Neural crest cell (in vitro differentiated cells): ENCODE measurements around the gene TMEM209. TPM values are rescaled to one million over a fixed set of nuclear protein-coding genes. Genes with fewer than 3 reads are reported as not detected.
"Not testable (repeated sequence)": the region's sequence is repeated elsewhere in the genome, so short reads cannot be mapped to it uniquely, and the experiment has no call there.

Source experiments
- DNase-seq: peaks from one replicate; pipeline ENCODE4 v3.0.0; 2021; ENCODE audit warnings: low read depth, mixed read lengths, low spot score
- H3K27ac Mint-ChIP-seq: one replicate; pipeline ENCODE4 v1.8.0; 2021; ENCODE audit warnings: mild to moderate bottlenecking, mixed read lengths; ENCODE audit not compliant: unreplicated experiment
- H3K27me3 Mint-ChIP-seq: 2 replicates; pipeline ENCODE4 v1.8.0; 2021; ENCODE audit warnings: low read depth, mild to moderate bottlenecking, mixed read lengths
- H3K36me3 Mint-ChIP-seq: 2 replicates; pipeline ENCODE4 v1.8.0; 2021; ENCODE audit warnings: low read depth, mild to moderate bottlenecking, mixed read lengths
- H3K4me1 Mint-ChIP-seq: 2 replicates; pipeline ENCODE4 v1.8.0; 2021; ENCODE audit warnings: mixed read lengths
- H3K4me3 Mint-ChIP-seq: one replicate; pipeline ENCODE4 v1.8.0; 2021; ENCODE audit warnings: mild to moderate bottlenecking, mixed read lengths
- H3K9me3 Mint-ChIP-seq: 2 replicates; pipeline ENCODE4 v1.8.0; 2021; ENCODE audit warnings: mixed read lengths
- total RNA-seq: library from RNA; stranded (reverse); gene quantifications from 2 replicates; pipeline ENCODE4 v1.2.1, GENCODE V29; 2021
- TF ChIP-seq, protein P1 (sequence below): fragments of 200-600 bp; sonication (generic); conservative IDR thresholded peaks from 2 replicates; pipeline ENCODE4 v1.5.0; 2021; ENCODE audit warnings: antibody characterized with exemption, mild to moderate bottlenecking

Gene TMEM209
- total RNA-seq, 1 donor from 2014 or later, result 43.6 TPM

DNA sequence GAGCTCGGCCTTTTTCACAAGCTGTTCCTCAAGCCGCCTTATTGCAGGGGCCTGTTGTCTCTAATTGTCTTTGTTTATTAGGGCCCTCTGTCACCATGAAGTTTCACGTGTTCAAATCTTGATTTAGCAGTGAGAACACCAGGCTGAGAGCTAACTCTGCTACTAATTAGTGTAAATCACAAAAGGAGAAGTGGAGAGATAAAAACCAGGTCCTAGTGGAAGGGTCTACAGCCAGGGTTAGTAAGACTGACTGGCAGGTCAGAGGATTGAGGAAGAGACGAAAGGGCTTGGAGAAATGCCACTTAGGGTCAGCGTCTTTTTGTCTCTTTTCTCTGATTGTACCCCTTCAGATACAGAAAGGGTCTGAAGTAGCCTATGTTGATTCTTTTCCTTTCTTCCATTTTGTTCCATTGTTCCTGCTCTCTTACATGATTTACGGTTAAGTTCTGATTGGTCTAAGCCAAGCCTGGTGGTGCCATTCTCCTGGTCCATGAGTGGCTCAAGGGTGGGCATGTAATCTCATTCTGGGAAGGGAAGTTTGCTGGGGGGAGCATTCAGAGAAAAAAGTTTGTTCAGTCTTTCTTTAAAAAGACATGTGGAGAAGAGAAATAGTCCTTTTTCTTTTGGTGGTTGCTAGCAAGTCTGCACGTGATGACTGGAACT, 23.8 kb upstream of the TMEM209 start:
- H3K9me3 Mint-ChIP-seq, result peaks cover 8% of the 10 kb centered on the region
- TF ChIP-seq, protein P1, sequence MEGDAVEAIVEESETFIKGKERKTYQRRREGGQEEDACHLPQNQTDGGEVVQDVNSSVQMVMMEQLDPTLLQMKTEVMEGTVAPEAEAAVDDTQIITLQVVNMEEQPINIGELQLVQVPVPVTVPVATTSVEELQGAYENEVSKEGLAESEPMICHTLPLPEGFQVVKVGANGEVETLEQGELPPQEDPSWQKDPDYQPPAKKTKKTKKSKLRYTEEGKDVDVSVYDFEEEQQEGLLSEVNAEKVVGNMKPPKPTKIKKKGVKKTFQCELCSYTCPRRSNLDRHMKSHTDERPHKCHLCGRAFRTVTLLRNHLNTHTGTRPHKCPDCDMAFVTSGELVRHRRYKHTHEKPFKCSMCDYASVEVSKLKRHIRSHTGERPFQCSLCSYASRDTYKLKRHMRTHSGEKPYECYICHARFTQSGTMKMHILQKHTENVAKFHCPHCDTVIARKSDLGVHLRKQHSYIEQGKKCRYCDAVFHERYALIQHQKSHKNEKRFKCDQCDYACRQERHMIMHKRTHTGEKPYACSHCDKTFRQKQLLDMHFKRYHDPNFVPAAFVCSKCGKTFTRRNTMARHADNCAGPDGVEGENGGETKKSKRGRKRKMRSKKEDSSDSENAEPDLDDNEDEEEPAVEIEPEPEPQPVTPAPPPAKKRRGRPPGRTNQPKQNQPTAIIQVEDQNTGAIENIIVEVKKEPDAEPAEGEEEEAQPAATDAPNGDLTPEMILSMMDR, result no peak
- H3K4me3 Mint-ChIP-seq, result peak overlapping the region; percentile 3
- H3K36me3 Mint-ChIP-seq, result no peaks in the 10 kb centered on the region
- peaks cover 32% of the 10 kb centered on the region for H3K4me1 Mint-ChIP-seq
- no peaks in the 10 kb centered on the region for H3K27me3 Mint-ChIP-seq
- no peak for DNase-seq
- peak overlapping the region; percentile 65 for H3K27ac Mint-ChIP-seq

DNA sequence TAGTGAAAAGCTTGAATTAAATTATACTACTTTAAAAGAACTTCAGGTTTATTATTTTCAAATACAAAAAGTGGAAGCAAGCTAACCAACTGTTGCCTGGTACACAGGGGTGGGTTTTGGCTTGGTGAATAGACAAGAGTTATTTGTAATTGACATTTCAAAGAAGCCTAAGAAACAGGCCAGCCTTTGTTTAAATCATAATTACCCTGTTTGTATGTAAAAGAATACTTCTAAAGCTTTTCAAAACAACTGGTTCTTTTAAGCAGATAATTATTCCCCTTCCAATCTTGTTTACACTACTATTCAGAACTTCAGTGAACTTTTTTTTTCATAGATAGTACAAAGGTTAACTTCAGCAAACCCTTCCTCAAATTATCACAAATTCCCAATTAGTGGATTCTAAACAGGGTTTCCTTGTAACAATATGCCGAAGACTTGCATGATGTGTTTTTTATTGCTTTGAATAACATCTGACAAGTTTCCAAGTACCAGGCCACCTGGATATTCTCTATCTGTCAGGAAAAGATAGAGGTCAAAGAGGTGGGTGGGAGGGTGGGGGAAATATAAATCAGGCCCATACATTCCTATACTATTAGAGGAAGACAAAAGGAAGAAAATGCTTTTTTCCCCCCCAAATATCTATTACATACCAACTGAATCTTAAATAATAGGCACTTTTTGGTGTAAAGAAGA, 22.8 kb upstream of the TMEM209 start:
- peaks cover 9% of the 10 kb centered on the region for H3K9me3 Mint-ChIP-seq
- no peak overlapping the region for H3K27ac Mint-ChIP-seq
- H3K27me3 Mint-ChIP-seq, result no peaks in the 10 kb centered on the region
- no peak for DNase-seq
- TF ChIP-seq, protein P1, result no peak
- H3K36me3 Mint-ChIP-seq, result no peaks in the 10 kb centered on the region
- no peak overlapping the region for H3K4me3 Mint-ChIP-seq
- peaks cover 35% of the 10 kb centered on the region for H3K4me1 Mint-ChIP-seq

DNA sequence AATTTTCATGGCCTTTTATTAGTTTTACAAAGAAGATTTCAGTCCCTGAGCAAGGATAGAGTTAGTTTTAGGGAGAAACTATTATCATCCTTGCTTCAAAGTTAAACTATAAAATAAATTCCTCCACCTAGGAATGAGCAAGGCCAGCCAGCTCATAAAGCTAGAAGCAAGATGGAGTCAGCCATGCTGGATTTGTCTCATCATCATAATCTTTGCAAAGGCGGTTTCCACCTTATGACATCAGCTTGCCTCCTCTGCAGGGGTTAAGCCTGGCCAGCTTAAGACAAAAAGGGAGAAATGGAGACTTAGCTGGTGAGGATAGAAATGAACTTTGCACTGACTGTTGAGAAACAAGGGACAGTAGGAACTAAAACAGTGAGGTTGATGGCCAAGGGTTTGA, 21.1 kb upstream of the TMEM209 start:
- Mint-ChIP-seq H3K27ac (peak overlapping the region; percentile 36), H3K4me3 (no peak overlapping the region), H3K36me3 (no peaks in the 10 kb centered on the region), H3K9me3 (peaks cover 9% of the 10 kb centered on the region), H3K27me3 (no peaks in the 10 kb centered on the region), H3K4me1 (peaks cover 34% of the 10 kb centered on the region)
- TF ChIP-seq, protein P1, result no peak
- DNase-seq, result no peak

DNA sequence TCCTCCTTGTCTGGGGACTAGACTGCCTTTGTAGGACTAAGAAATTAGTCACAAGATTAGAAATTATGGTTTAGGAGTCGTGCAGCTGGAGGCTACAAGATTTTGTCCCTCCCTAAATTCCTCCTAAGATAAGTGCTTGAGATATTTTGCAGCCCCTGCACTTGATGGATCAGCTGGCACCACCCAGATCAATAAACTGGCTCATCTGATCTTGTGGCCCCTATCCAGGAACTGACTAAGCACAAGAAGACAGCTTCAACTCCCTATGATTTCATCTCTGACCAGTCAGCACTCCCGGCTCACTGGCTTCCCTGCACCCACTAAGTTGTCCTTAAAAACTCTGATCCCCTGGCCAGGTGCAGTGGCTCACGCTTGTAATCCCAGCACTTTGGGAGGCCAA, 19.7 kb upstream of the TMEM209 start:
- peaks cover 27% of the 10 kb centered on the region for H3K4me1 Mint-ChIP-seq

DNA sequence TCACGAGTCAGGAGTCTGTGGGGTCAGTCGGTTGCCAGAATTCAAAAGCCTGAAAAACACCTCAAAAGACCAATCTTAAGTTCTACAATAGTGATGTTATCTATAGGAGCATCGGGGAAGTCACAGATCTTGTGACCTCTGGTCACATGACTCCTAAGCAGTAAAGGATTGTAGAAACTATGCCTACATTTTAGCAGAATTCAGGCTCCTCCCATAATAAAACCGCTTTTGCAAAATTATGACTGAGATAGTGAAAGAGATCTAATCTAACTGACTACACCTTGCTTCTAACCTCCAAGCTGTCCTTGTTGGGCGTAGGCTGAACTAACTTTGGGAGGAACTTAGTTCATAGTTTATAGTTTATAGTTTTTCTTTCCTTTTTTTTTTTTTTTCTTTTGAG, 19.0 kb upstream of the TMEM209 start:
- peaks cover 23% of the 10 kb centered on the region for H3K4me1 Mint-ChIP-seq
- no peak for DNase-seq
- peaks cover 4% of the 10 kb centered on the region for H3K9me3 Mint-ChIP-seq
- H3K27ac Mint-ChIP-seq, result no peak overlapping the region
- no peaks in the 10 kb centered on the region for H3K27me3 Mint-ChIP-seq
- H3K36me3 Mint-ChIP-seq, result no peaks in the 10 kb centered on the region
- TF ChIP-seq, protein P1, result no peak
- no peak overlapping the region for H3K4me3 Mint-ChIP-seq

More for the DNA sequence above, 19.7 kb upstream of the TMEM209 start:
- not testable (repeated sequence) for DNase-seq, H3K4me3 Mint-ChIP-seq, H3K9me3 Mint-ChIP-seq, H3K36me3 Mint-ChIP-seq, H3K27me3 Mint-ChIP-seq, H3K27ac Mint-ChIP-seq

DNA sequence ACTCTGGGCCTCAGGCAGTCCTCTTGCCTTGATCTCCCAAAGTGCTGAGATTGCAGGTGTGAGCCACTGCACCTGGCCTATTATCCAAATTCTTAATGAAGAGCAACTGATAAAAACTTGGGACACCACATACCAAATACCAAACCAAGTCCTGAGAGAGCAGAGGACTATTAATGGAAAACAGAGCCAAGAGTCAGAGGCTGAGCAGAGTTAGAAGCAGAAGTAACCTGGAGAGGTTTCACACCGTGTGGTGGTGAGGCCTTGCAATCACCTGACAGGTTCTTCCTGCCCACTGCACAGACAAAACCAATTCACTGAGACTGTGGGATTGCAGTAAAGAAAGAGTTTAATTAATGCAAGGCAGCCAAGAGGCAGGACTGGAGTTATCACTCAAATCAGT, 18.4 kb upstream of the TMEM209 start:
- no peaks in the 10 kb centered on the region for H3K27me3 Mint-ChIP-seq
- peaks cover 17% of the 10 kb centered on the region for H3K4me1 Mint-ChIP-seq
- H3K36me3 Mint-ChIP-seq, result no peaks in the 10 kb centered on the region
- DNase-seq, result no peak
- TF ChIP-seq, protein P1, result no peak
- peaks cover 4% of the 10 kb centered on the region for H3K9me3 Mint-ChIP-seq
- no peak overlapping the region for H3K27ac Mint-ChIP-seq
- no peak overlapping the region for H3K4me3 Mint-ChIP-seq
